Heart right ventricle (tissue), 16 donors: ENCODE measurements around the gene ATG13. TPM values are rescaled to one million over a fixed set of nuclear protein-coding genes. Genes with fewer than 3 reads are reported as not detected.

Experiments used
- ATAC-seq, 8 donors: fragments of 200-7000 bp; cut with Tn5 transposase; one replicate each; pipeline ENCODE4 v1.9.1; 2020; ENCODE audit warnings: mild to moderate bottlenecking in 8 of 8, moderate library complexity in 8 of 8, moderate number of reproducible peaks in 1 of 8
- DNase-seq, 2 donors: peaks; one replicate each; pipeline ENCODE4 v3.0.0-alpha.2; 2020
- H3K27ac ChIP-seq, 10 donors: fragments of 200-600 bp; sonication (generic) in 2 of 10; one replicate each; pipeline versions ENCODE4 v1.5.0 to v1.8.0; 2020 to 2022; ENCODE audit warnings: mild to moderate bottlenecking in 3 of 10
- H3K27me3 ChIP-seq, 7 donors: fragments of 200-600 bp; one replicate each; pipeline ENCODE4 v1.8.0; 2021 to 2022; ENCODE audit warnings: mild to moderate bottlenecking in 2 of 7
- H3K36me3 ChIP-seq, 9 donors: fragments of 200-600 bp; sonication (generic) in 1 of 9; one replicate each; pipeline versions ENCODE4 v1.5.0 to v1.8.0; 2020 to 2022; ENCODE audit warnings: mild to moderate bottlenecking in 2 of 9
- H3K4me1 ChIP-seq, 9 donors: fragments of 200-600 bp; sonication (generic) in 1 of 9; one replicate each; pipeline versions ENCODE4 v1.5.0 to v1.8.0; 2020 to 2022; ENCODE audit warnings: mild to moderate bottlenecking in 4 of 9
- H3K4me3 ChIP-seq, 10 donors: fragments of 200-600 bp; sonication (generic) in 2 of 10; one replicate each; pipeline versions ENCODE4 v1.5.0 to v1.8.0; 2020 to 2022; ENCODE audit warnings: mild to moderate bottlenecking in 7 of 10, moderate library complexity in 2 of 10
- H3K9me3 ChIP-seq, 11 donors: fragments of 200-600 bp in 10 of 11; sonication (generic) in 2 of 11; one replicate each; pipeline versions ENCODE4 v1.5.0 to v1.8.0; 2013 to 2022; ENCODE audit warnings: mild to moderate bottlenecking in 2 of 11, control low read depth in 1 of 11, moderate library complexity in 1 of 11
- CTCF ChIP-seq, 9 donors: fragments of 200-600 bp; sonication (generic) in 2 of 9; IDR thresholded peaks; one replicate each; pipeline versions ENCODE4 v1.5.0 to v1.8.0; 2021 to 2022; ENCODE audit warnings: antibody characterized with exemption in 9 of 9, mild to moderate bottlenecking in 5 of 9, moderate library complexity in 1 of 9
- WGBS, 2 donors: extraction: QIAGEN DNeasy Blood & Tissue Kit; methylation state at CpG; one replicate each; pipeline ENCODE4 v1.1.7; 2013; ENCODE audit warnings: inconsistent platforms in 1 of 2; 5-methylcytosine and 5-hydroxymethylcytosine counted together
- intact Hi-C, 10 donors: fragments of 100-400 bp; cut with DNase I; formaldehyde crosslinking; loops; one replicate each; pipeline versions ENCODE4 v1.11.1 to v1.14.2; 2022
- polyA plus RNA-seq, 2 donors: library from polyadenylated mRNA; stranded (reverse); fragments of 200-250 nt; gene quantifications; one replicate each; pipeline ENCODE4 v1.2.3, GENCODE V29; 2013
- total RNA-seq, 10 donors: library from RNA; stranded (reverse); fragmentation: NEBNext Ultra II Directional in 3 of 10; extraction: Animal tissue kit (Norgen Biotek cat#: 25700) in 3 of 10; gene quantifications; one replicate each; pipeline versions ENCODE4 v1.2.1 to v1.2.4, GENCODE V29; 2021 to 2023
- donor health status: Arrhythmogenic right ventricular cardiomyopathy.
- donor health status: ischemic (EF 13 %, LVEDD 7.1; RV severe dilation, severe dysfunction).
- donor health status: healthy with polysubstance abuse.
- donor health status: DM: no; HTN: yes; CAD: no.
- donor health status: DM: no; HTN: no; CAD: no.
- donor health status: ischemic (EF 25% LVEDD 6.9; RV normal size, moderate dysfunction).
- donor health status: ischemic (EF 25% LVEDD 5.7; RV mildly dilated, moderate dysfunction).
- donor health status: healthy.
- donor health status: DM: yes; HTN: yes; CAD: no.
- donor health status: Ischemic cardiomyopathy.
- donor health status: ischemic (EF 35%, LVEDD 5.7; RV mildly dilated, moderate dysfunction).
- donor health status: nonischemic (EF 11% LVEDD 7.7; RV severe dilation, severe dysfunction).
- donor health status: DM: yes; HTN: yes; CAD: no.
- donor health status: PGD.
- donor health status: ischemic (EF 29% LVEDD 5.4; RV normal size, mild dysfunction).
- donor health status: nonischemic (EF 23%, LVEDD 6.1; RV moderate dilation, normal function).

The ATG13 gene
- total and polyA plus RNA-seq, 12 donors, result 25.8 to 50.6 (median 40.8) TPM

DNA sequence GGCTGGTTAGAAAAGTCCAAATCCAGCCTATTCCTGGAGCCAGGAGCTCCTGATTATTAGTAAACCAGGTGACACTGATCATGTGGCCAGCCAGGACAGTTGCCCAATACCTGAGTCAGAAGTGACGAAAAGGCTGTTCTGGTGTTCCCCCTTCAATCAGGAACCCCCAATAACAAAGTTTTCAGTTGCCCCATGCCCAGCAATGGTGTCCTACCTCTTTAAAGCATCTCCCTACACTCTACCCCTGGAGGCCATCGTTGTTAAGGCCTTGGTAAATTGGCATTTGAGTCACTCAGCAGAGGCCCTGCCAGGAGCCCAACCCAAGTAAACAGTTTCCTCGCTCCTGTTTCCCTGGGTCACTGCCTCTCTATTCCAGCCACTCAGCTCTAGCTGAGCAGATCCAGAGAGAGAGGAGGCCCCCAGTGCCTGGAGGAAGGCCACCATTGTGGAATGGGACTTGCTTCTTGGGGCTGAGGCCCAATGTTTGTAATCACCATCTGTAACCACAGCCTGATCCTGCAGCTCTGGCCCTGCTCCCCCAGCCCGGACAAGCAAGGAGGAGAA lies 58.0 kb downstream of the ATG13 start:
- H3K9me3 ChIP-seq, result no peaks in the 10 kb centered on the region
- peak overlapping the region; percentile 67 to 88 (median 80) for H3K27ac ChIP-seq
- TF ChIP-seq CTCF (IDR thresholded peaks at IDR 0.05), result no peak
- peak; percentile 53 to 56 for DNase-seq
- no peaks in the 10 kb centered on the region for H3K27me3 ChIP-seq
- peaks cover 0 to 85% (median 40%) of the 10 kb centered on the region in 9 donors for H3K36me3 ChIP-seq
- intact Hi-C loops, result no loop called here
- peak; percentile 56 to 75 (median 68) for ATAC-seq
- H3K4me1 ChIP-seq, result peaks cover 13 to 80% (median 50%) of the 10 kb centered on the region in 9 donors
- no peak overlapping the region for H3K4me3 ChIP-seq
- 22 to 32% methylated on average over 4 of the region's 4 CpGs for WGBS, 2 donors

- H3K4me1 ChIP-seq, result peaks cover 13 to 75% (median 50%) of the 10 kb centered on the region in 9 donors
- ATAC-seq, result no peak
- no peaks in the 10 kb centered on the region for H3K9me3 ChIP-seq
- peaks cover 0 to 85% (median 40%) of the 10 kb centered on the region in 9 donors for H3K36me3 ChIP-seq
- DNase-seq, result no peak
- peak overlapping the region; percentile 67 to 88 (median 80) for H3K27ac ChIP-seq
- no peak overlapping the region for H3K4me3 ChIP-seq
- H3K27me3 ChIP-seq, result no peaks in the 10 kb centered on the region
- TF ChIP-seq CTCF (IDR thresholded peaks at IDR 0.05), result no peak
- 87 to 90% methylated on average over 7 of the region's 7 CpGs for whole genome bisulfite sequencing, 2 donors
- intact Hi-C loops, result no loop called here
Observed at GRCh38 chr11:46675949-46676348, 58.6 kb downstream of the ATG13 start.

- TF ChIP-seq CTCF (IDR thresholded peaks at IDR 0.05), result no peak
- peak in 1 of 8 donors; percentile 14 for ATAC-seq
- Histone ChIP-seq H3K9me3 (no peaks in the 10 kb centered on the region), H3K27ac (peak overlapping the region in 9 of 10 donors; percentile 14 to 88 (median 81)), H3K36me3 (peaks cover under 1 to 85% (median 45%) of the 10 kb centered on the region in 9 donors), H3K4me3 (no peak overlapping the region), H3K4me1 (peaks cover 13 to 68% (median 50%) of the 10 kb centered on the region in 9 donors), H3K27me3 (no peaks in the 10 kb centered on the region)
- intact Hi-C loops, result no loop called here
- DNase-seq, result no peak
- WGBS, 2 donors, result 69 to 73% methylated on average over 15 of the region's 15 CpGs
Observed at GRCh38 chr11:46676436-46677158, 59.2 kb downstream of the ATG13 start.

DNA sequence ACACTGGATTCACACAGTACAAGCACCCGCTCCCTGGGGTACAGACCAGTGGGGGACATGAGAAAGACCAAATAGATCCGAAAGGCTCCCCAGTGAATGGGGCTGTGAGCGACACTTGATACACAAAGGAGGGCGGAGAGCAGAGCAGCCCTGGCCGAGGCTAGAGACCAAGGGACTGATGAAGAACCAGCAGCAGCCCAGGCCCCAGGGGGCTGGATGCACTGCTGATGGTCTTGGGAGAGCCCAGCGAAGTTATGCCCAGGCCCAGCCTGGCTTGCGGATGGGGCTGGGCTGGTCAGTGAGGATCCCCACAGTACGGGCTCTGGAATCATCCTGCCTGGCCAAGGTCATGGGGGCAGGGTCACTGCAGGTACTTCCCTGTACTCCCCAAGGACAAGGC lies 59.8 kb downstream of the ATG13 start:
- intact Hi-C loops, result no loop called here
- peak overlapping the region in 9 of 10 donors; percentile 14 to 88 (median 73) for H3K27ac ChIP-seq
- no peak for TF ChIP-seq CTCF (IDR thresholded peaks at IDR 0.05)
- no peaks in the 10 kb centered on the region for H3K27me3 ChIP-seq
- no peaks in the 10 kb centered on the region for H3K9me3 ChIP-seq
- no peak overlapping the region for H3K4me3 ChIP-seq
- whole genome bisulfite sequencing, 2 donors, result 66 to 68% methylated on average over 8 of the region's 8 CpGs
- ATAC-seq (no peak), DNase-seq (no peak)
- peaks cover 5 to 85% (median 51%) of the 10 kb centered on the region in 9 donors for H3K36me3 ChIP-seq
- H3K4me1 ChIP-seq, result peaks cover 13 to 63% (median 50%) of the 10 kb centered on the region in 9 donors
